B cell (primary cell): ENCODE data around the gene CALM3.
"Not testable (repeated sequence)": the region's sequence is repeated elsewhere in the genome, so short reads cannot be mapped to it uniquely, and the experiment has no call there.

Experiments
- CTCF ChIP-seq: fragments of 200-600 bp; IDR thresholded peaks from one replicate; pipeline ENCODE4 v1.8.0; 2022; ENCODE audit warnings: antibody characterized with exemption, mild to moderate bottlenecking
- EZH2 ChIP-seq: IDR thresholded peaks from 2 replicates; pipeline ENCODE4 v1.6.1; 2012; ENCODE audit warnings: borderline replicate concordance, low read depth, mild to moderate bottlenecking, moderate library complexity, low read length; ENCODE audit not compliant: insufficient read depth, poor library complexity, severe bottlenecking

DNA sequence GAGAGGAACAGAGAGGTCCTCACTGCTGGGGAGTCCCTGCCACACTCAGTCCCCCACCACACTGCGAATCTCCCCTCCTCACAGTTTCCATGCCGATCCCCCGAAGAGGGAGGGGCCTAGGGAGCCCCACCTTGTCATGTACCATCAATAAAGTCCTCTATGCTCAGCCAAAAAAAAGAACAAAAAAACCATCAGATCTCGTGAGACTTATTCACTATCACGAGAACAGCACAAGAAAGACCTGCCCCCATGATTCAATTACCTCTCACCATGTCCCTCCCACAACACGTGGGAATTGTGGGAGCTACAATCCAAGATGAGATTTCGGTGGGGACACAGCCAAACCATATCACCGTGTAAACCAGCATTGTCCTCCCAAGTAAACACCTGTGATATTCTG is 41.5 kb upstream of the CALM3 start:
- not testable (repeated sequence) for TF ChIP-seq CTCF, EZH2
